Skeletal muscle tissue (tissue), 5 donors: ENCODE measurements around the gene SPTBN4. TPM values are rescaled to one million over a fixed set of nuclear protein-coding genes. Genes with fewer than 3 reads are reported as not detected.

ENCODE experiments used
- H3K27ac ChIP-seq: one replicate; pipeline ENCODE4 v1.7.0; 2013; ENCODE audit warnings: mild to moderate bottlenecking, low read depth, low read length, inconsistent platforms
- H3K27me3 ChIP-seq, 3 donors: one replicate each; pipeline ENCODE4 v1.7.0; 2013; ENCODE audit warnings: low read length in 3 of 3; ENCODE audit not compliant: control insufficient read depth in 3 of 3, insufficient read depth in 3 of 3
- H3K36me3 ChIP-seq, 3 donors: one replicate each; pipeline ENCODE4 v1.7.0; 2013; ENCODE audit warnings: low read length in 3 of 3; ENCODE audit not compliant: control insufficient read depth in 3 of 3, insufficient read depth in 3 of 3
- H3K4me1 ChIP-seq, 3 donors: one replicate each; pipeline ENCODE4 v1.7.0; 2013; ENCODE audit warnings: low read length in 3 of 3, mild to moderate bottlenecking in 3 of 3; ENCODE audit not compliant: control insufficient read depth in 3 of 3, insufficient read depth in 3 of 3
- H3K4me3 ChIP-seq, 3 donors: one replicate each; pipeline ENCODE4 v1.7.0; 2013; ENCODE audit warnings: low read length in 3 of 3
- H3K9ac ChIP-seq, 3 donors: one replicate each; pipeline ENCODE4 v1.7.0; 2013; ENCODE audit warnings: low read length in 3 of 3, mild to moderate bottlenecking in 3 of 3, moderate library complexity in 2 of 3, low read depth in 1 of 3
- H3K9me3 ChIP-seq, 3 donors: one replicate each; pipeline ENCODE4 v1.7.0; 2013; ENCODE audit warnings: low read length in 3 of 3; ENCODE audit not compliant: control insufficient read depth in 3 of 3
- small RNA-seq: library from RNA; depleted of rRNA; stranded (forward); fragments of <200 nt; gene quantifications from one replicate; pipeline ENCODE3, GENCODE V24; 2014
- total RNA-seq: library from RNA; depleted of rRNA; stranded (reverse); fragments of >200 nt; gene quantifications from one replicate; pipeline ENCODE4 v1.2.3, GENCODE V29; 2014
- donor health status: Osteomylitis.

SPTBN4 gene
- total RNA-seq, 1 donor from 2014 or later: 0.52 TPM

DNA sequence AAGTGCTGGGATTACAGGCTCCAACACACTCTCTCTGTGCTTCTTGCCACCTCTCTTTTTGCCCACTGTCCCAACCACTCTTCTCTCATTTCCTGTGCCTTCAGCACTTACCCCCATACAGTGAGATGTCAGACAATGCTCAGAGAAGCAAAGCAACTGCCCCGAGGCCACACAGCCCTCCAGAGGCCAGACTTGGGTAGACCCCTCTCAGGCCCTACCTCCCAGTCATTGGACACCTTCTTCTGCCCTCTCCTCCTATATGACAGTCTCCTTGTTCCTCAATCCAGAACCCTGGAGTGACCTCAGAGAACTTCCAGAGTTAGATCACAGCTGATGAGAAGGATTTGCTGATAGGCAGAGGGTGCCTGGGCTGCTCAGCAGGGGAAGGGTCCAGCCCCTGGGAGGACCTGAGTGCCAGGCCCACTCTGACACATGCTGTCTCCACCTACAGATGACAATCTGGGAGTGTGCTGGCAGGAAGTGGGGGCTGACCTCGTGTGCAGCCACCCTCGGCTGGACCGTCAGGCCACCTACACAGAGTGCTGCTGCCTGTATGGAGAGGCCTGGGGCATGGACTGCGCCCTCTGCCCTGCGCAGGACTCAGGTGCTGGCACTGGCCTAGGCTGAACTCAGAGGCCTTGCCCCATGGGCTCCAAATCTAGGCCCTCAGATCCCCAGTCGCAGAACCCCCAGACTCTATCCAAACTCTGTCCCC, 158.8 kb downstream of the SPTBN4 start:
- Histone ChIP-seq H3K4me3 (no peak overlapping the region), H3K4me1 (no peaks in the 10 kb centered on the region), H3K27ac (no peak overlapping the region), H3K27me3 (no peaks in the 10 kb centered on the region), H3K9ac (peak overlapping the region in 1 of 3 donors; percentile 11), H3K9me3 (no peaks in the 10 kb centered on the region), H3K36me3 (peaks cover 0 to 23% (median 17%) of the 10 kb centered on the region in 3 donors)

Small RNAs within 50 kb of the gene (small RNA-seq; reads per million reads assigned to genes)
- not detected for gene RF00017

Other genes with a start within 250 kb of the SPTBN4 start
- gene TTC9B, start 248.6 kb upstream of the SPTBN4 start, total RNA-seq: not detected
- not detected for gene CCNP, start 240.3 kb upstream of the SPTBN4 start, total RNA-seq
- gene AKT2, start 181.7 kb upstream of the SPTBN4 start, total RNA-seq: 91.3 TPM
- gene C19orf47, start 118.6 kb upstream of the SPTBN4 start, total RNA-seq: 35.0 TPM
- 120 TPM for gene PLD3, start 118.3 kb upstream of the SPTBN4 start, total RNA-seq
- gene HIPK4, start 76.8 kb upstream of the SPTBN4 start, total RNA-seq: not detected
- 8.4 TPM for gene PRX, start 53.6 kb upstream of the SPTBN4 start, total RNA-seq
- 19.8 TPM for gene SERTAD1, start 41.0 kb upstream of the SPTBN4 start, total RNA-seq
- 52.2 TPM for gene SERTAD3, start 22.7 kb upstream of the SPTBN4 start, total RNA-seq
- gene BLVRB, start 1.3 kb upstream of the SPTBN4 start, total RNA-seq: 141 TPM
- 6.3 TPM for gene SHKBP1, start 109.9 kb downstream of the SPTBN4 start, total RNA-seq
- 86.6 TPM for gene LTBP4, start 134.4 kb downstream of the SPTBN4 start, total RNA-seq
- 9.4 TPM for gene NUMBL, start 223.7 kb downstream of the SPTBN4 start, total RNA-seq
- 19.3 TPM for gene COQ8B, start 249.9 kb downstream of the SPTBN4 start, total RNA-seq